Keratinocyte (primary cell): ENCODE measurements around the gene CENPU.

Source experiments
- CTCF ChIP-seq, 3 experiments: IDR thresholded peaks in 1 of 3; conservative IDR thresholded peaks in 1 of 3; optimal IDR thresholded peaks in 1 of 3; 2 replicates in 2 of 3; 3 replicates in 1 of 3; pipeline versions ENCODE3 to v1.5.1; 2011; ENCODE audit warnings: low read length in 3 of 3, mild to moderate bottlenecking in 3 of 3, moderate library complexity in 2 of 3, control low read depth in 1 of 3, inconsistent platforms in 1 of 3; ENCODE audit not compliant: insufficient read depth in 2 of 3; ENCODE audit errors: extremely low read depth in 1 of 3
- EZH2 ChIP-seq: IDR thresholded peaks from one replicate; pipeline ENCODE4 v1.6.1; 2012; ENCODE audit warnings: inconsistent platforms, mild to moderate bottlenecking, low read length, moderate library complexity

GRCh38 chr4:184731056-184731455, 2.8 kb downstream of the CENPU start:
- TF ChIP-seq CTCF (optimal IDR thresholded peaks at IDR 0.05 in 1 of 3, IDR thresholded peaks at IDR 0.05 in 1 of 3, conservative IDR thresholded peaks at IDR 0.05 in 1 of 3; ENCODE audit: extremely low read depth in 1 of 3, insufficient read depth in 2 of 3, low read length in 3 of 3) (no peak), EZH2 (no peak)
